ENCODE results near the gene ZSWIM7.

GRCh38 chr17:15966879-15967248, 32.6 kb downstream of the ZSWIM7 start:
- TF ChIP-seq CTCF (IDR thresholded peaks at IDR 0.05) (no peak), EZH2phosphoT487 (IDR thresholded peaks at IDR 0.05) (no peak), EZH2 (IDR thresholded peaks at IDR 0.05) (no peak)
